GM12872 (cell line): ENCODE data around the gene MR1.

ENCODE experiments used
- TF ChIP-seq, protein P1 (sequence below): IDR thresholded peaks from 3 replicates; pipeline ENCODE4 v1.5.1; 2011; ENCODE audit warnings: low read depth, mild to moderate bottlenecking, low read length, moderate library complexity; ENCODE audit not compliant: insufficient read depth

Gene MR1

DNA sequence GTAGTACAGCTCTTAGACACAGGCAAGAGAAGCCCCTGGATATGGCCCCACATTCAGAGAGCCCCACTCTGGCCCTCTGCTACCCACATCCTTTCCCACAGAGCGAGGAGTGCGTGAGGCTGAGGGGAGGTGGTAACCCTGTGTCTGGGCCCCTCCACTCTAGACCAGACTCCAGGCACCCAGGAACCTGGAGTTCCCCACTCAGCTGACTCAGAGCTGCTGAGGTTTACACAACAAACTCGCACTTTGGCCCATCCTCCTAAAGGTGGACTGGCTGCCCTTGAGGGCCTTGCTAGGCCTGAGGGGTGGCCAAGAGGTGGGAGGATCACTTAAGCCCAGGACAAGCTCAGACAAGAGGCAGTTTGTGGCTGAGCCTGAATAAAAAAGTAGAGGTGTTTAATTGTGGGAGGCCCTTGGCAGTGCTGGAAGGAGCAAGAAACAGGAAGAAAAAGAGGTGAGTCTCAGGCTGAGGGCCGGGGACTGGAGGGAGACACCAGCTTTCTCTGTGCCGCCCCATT is 10.7 kb downstream of the MR1 start:
- TF ChIP-seq, protein P1, sequence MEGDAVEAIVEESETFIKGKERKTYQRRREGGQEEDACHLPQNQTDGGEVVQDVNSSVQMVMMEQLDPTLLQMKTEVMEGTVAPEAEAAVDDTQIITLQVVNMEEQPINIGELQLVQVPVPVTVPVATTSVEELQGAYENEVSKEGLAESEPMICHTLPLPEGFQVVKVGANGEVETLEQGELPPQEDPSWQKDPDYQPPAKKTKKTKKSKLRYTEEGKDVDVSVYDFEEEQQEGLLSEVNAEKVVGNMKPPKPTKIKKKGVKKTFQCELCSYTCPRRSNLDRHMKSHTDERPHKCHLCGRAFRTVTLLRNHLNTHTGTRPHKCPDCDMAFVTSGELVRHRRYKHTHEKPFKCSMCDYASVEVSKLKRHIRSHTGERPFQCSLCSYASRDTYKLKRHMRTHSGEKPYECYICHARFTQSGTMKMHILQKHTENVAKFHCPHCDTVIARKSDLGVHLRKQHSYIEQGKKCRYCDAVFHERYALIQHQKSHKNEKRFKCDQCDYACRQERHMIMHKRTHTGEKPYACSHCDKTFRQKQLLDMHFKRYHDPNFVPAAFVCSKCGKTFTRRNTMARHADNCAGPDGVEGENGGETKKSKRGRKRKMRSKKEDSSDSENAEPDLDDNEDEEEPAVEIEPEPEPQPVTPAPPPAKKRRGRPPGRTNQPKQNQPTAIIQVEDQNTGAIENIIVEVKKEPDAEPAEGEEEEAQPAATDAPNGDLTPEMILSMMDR, result no peak

DNA sequence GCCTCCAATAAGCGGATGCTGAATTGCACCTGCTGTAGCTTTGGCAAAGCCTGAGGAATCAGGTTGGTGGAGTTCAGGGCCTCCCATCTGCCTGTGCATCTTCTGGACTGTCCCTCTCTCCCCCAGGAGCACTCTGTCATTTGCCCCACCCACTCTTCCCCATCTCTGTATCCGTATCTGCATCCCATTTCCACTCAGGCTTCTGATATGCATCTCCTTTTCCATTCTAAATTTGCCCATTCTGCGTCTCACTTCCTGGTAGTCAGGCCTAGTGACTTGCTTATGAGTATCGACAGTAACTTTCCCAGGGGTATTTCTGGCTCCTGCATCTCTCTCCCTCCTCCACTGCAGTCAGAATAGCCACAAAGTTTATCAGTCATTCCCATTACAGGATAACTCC is 15.6 kb downstream of the MR1 start:
- TF ChIP-seq, protein P1, result no peak

DNA sequence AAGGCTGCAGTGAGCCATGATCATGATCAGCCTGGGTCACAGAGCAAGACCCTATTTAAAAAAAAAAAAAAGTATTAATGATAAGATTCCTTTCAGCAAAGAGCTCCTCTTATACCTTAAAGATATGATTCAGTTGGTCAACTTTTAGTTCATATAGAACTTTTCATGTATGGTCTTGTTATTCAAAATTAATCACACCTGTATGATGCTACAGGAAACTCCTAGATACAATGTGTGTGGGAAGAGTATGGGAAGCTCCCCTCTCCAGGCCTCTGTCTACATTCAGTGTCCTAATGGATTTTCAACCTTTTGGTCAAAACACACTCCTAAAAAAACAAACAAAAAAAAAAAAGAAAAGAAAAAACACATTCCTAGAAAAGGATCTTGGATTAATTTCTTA is 17.1 kb downstream of the MR1 start:
- TF ChIP-seq, protein P1, result no peak

DNA sequence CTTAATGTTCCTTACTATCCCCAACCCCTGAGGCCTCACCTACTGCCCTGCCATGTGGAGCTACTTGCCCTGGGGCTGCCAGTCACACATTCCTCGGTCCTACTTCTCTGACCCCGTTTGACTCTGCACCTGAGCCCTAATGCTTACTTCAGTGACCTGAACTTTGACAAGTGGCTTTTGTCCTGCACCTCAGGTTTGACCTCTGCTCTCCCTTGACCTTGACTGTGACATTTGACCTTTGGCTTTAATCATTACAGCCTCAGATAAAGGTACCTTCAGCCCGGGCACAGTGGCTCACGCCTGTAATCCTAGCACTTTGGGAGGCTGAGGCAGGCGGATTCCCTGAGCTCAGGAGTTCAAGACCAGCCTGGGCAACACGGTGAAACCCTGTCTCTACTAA is 22.8 kb downstream of the MR1 start:
- TF ChIP-seq, protein P1, result no peak

DNA sequence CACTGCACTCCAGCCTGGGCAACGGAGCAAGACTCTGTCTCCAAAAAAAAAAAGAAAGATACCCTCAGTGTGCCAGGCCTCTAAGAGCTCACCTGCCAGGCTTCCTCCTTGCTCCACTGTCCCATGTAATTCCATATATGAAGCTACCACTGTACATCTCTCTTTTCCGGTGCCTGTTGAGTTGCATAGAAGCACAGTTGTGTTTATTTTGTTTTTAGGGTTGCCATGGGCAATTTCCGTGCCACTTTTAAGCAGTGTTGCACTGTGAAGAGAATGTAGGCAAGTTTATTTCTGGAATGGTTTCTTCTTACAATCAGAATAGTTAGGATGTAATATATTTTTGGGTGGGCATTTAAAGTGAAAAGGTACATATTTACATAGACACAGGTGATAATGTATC is 23.3 kb downstream of the MR1 start:
- TF ChIP-seq, protein P1, result no peak

DNA sequence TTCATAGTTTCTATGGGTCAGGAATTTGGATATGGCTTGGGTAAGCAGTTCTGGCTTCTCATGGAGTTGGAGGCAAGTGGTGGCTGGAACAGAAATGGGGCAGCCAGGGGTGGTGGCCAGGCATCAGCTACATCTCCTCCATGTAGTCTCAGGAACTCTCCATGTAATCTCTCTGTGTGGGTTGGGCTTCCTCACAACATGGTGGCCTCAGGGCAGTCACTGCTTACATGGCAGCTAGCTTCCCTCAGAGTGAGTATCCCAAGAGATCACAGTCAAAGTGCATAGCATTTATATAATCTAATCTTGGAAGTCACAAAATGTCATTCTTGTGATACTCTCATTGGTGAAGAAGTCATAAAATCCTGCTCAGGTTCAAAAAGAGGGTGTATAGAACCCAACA is 25.7 kb downstream of the MR1 start:
- TF ChIP-seq, protein P1, result no peak

DNA sequence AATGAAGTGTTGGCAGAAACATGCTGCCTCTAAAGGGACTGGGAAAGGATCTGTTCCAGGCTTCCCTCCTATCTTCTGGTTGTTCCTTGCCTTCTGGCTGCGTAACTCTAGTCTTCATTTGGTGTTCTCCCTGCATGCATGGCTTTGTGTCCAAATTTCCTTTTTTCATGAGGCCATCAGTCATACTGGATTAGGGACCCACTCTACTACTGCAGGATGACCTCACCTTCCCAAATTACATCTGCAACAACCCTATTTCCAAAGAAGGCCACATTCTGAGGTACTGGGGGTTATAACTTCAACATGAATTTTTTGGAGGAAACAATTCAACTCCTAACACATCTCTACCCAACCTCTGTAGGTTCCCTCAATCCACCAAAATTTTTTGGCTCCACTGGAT is 26.3 kb downstream of the MR1 start:
- TF ChIP-seq, protein P1, result no peak
